Stimulated activated CD4-positive, alpha-beta T cell treated with anti-CD3 and anti-CD28 coated beads, Interleukin-4, amount 100 ng/mL, for 1 hour (primary cell): Measurements from ENCODE around the gene ACTRT3.
A peak's percentile ranks its signal among the peaks of the same experiment; 100 is the strongest.

Experiments
- DNase-seq: peaks from one replicate; pipeline ENCODE4 v3.0.0-alpha.2; 2020

ACTRT3 gene

DNA sequence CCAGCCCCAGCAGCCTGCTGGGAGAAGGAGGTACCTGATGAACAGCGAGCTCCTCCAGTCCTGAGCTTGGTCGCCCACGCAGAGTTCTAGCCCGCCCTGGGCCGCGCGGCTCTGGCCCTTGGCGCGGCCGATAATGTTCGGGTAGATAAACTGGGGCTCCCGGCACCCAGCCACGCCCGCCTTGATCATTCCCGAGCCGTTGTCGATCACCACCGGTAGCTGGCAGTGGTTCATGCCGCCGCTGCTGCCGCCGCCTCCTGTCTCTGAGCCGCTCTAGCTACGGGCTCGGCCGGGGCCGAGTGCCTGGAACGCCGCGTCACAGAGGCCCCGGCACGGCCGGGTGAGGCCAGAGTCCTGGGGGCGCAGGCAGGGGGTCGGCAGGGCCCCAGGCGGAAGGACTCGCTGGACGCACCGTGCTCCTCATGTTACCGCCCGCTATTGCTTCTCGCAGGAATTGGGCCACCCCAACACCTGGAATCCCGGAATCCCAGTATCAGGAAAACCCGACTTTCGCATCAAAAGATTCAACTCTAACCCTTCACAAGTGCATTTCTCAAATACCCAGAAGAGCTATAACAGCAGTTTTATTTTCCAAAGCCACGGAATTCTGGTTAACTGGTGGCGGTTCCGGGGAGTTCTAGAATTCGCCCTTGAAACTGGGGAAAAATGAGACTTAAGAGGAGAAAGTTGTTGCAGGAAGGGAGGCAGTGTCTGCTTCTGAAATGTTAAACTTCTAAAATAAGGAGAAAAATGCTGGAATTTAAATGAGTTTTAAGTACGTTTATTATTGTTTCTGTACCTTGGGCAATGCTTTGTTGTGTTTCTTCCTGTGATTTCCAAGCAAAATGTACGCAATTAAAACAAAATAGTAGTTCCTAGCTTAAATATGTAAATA, at the start of gene ACTRT3:
TSS of gene ACTRT3 (minus strand) at position 275 of the 895 bp plus-strand sequence. CDS start at position 234, 41 bp downstream.
- DNase-seq, result peak; percentile 62

DNA sequence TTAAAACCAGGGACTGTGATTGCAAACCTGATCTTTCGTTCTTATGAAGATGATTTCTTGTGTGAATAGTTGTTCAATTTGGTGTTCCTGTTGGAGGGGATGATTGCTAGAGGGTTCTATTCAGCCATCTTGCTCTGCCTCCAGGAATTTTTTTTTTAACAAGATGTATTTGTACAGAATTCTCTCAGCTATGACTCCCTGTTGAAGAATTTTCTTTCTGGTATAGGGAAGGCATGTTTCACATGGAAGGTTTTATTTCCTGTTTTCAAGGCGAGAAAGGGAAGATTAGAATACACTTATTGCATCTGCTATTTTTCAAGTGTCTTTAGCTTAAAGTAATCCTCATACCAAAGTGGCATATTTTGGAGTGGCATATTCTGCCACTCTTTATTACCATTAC, 49.0 kb upstream of the ACTRT3 start:
- DNase-seq, result no peak

- DNase-seq, result no peak
Observed at GRCh38 chr3:169815590-169816150, 46.3 kb upstream of the ACTRT3 start.

- peak; percentile 70 for DNase-seq
Observed at GRCh38 chr3:169813757-169814517, 44.6 kb upstream of the ACTRT3 start.

- DNase-seq, result no peak
Observed at GRCh38 chr3:169813278-169813677, 43.9 kb upstream of the ACTRT3 start.

DNA sequence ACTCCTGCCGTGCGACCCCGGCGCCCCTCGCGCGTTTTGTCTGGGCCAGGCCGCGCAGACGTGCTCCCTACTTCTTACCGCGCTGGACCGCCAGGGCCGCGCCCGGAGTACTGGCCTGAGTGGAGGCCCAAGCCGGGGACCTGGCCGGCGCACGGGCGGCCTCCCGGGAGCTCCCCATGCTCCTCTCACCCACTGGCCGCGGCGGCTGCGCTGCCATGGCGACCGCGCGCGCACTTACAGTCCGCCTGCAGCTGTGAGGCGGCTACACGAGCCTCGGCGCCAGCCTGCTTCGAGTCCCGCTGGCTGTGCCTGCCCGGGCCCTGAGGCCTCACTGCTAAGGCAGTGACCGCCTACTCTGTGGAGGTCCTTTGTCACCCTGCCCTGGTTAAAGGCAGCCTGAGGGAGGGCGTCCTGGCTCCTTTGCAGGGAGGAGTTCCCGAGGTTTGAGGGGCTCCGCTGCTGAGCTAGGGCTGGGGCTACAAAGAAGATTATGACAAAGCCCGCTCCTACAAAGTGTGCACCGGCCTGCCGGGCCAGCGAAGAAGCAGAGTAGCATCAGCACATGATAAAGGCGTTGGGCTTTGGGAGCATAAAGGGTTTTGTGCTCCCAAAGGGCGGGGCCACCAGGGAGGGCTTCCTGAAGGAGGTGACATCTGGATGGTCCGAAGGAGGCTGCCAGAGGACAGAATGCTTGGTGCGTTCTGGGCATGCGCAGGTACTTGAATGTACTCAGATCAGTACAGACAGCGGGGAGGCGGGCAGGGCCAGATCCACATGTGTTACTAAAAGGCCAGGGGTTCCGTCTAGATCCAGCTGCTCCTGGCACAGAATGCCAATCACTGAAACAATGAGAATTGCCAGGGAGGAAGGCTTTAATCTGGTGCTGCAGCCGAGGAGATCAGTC, 43.2 kb upstream of the ACTRT3 start, which contains the start of the genes LRRC34 and LRRIQ4:
TSS of gene LRRC34 (minus strand) at position 573 of the 904 bp plus-strand sequence. CDS start at position 217, 356 bp downstream.
TSS of gene LRRIQ4 (plus strand) at position 539 of the 904 bp plus-strand sequence. CDS start 9,052 bp downstream, outside the sequence.
- DNase-seq, result peak; percentile 71

GRCh38 chr3:169811631-169812331, 42.4 kb upstream of the ACTRT3 start:
- DNase-seq, result no peak

- no peak for DNase-seq
Observed at GRCh38 chr3:169809230-169809795, 40.0 kb upstream of the ACTRT3 start.

DNA sequence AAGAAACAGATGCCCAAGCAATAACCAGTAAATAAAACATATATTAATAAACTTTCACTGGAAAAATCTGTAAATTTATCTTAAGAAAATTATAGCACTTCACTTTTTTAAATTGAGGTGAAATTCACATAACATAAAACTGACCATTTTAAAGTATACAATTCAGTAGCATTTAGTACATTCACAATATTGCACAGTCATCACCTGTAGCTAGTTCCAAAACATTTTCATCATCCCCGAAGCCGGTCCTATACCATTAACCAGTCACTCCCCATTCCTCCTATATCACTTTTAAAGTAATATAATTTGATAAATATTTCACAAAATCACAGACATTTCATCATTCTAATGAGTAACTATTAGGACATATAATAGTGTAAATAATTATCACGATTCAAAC, 35.3 kb upstream of the ACTRT3 start:
- DNase-seq, result no peak

DNA sequence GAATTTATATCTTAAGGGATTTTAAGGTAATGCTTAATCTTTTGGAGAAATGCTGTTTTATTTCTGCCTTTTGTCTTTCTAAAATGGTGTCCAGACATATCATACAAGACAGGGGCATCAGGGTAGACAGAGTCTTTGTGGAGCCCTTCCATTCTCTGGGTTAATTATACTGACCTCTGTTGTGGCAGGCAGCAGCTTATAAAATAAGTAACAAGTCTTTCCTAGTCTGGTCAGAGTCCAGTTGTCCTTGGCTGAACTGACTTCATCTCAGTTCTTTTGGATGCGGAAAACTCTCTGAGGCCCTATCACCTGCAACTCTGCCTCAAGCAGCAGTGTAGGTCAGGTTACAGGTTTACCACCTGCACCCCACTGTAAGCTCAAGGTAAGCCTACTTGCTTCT, 23.0 kb upstream of the ACTRT3 start:
- DNase-seq, result no peak

GRCh38 chr3:169790687-169791429, 21.5 kb upstream of the ACTRT3 start:
- no peak for DNase-seq

- DNase-seq, result no peak
Observed at GRCh38 chr3:169790219-169790618, 20.9 kb upstream of the ACTRT3 start.

DNA sequence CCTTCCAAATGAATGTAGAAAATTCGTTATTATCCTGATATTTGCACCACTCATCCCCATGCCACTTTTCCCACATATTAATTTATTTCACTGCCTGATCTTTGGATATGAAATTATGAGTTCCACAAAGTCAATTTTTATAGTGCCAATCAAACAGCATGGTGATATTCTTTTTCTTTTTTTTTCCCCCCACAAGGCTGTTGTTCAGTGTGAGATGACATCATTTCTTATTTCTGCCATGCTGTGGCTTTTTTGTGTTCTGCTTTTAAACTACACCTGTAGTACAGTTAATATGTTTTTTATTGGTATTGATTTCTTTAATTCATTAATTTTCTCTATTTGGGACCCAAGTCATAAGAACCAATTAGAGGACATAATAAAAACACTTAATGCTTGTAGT, 18.4 kb upstream of the ACTRT3 start:
- DNase-seq, result no peak

DNA sequence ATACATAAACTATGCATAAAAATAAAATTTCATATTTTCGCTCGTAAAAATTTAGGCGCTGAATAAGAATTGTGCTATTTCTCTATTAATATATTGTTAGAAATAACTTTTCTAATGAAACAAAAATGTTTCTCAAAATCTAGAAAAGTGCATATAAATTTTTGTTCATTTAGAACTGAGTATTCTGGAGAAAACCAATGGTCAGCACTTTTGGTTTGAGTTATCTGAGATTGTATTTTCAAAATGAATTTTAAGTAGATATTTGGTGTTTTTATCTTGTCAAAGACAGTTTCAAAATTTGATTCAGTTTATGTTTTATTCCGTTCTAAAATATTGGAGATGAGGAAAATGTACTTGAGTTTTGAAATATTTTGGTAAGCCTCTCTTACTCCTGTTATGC, 17.8 kb upstream of the ACTRT3 start:
- DNase-seq, result no peak

DNA sequence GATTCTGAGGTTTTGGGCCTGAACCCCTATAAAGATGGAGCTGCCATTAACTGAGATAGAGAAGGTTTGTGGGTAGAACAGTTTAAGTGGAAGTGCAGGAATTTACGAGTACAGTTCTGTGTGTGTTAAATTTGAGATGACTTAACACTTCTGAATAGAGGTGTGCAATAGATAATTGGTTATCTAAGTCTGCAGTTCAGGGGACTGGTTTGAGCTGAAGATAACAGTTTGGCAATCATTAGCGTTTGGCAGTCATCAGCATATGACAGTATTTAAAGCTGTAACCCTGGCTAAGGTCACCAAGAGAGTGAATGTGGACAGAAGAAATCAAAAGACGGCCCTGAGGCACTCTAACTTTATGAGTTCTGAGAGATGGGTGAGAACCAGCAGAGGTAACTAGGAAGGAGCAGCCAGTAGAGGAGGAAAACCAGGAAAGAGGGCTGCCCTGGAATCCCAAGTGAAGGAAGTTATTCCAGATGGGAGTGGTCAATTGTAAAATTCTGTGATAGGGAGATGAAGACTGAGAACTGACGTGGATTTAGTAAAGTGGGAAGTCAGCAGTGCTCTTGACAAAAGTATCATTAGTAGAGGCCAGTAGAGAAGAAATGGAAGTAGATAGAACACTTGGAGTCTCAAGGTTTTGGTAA, 12.0 kb upstream of the ACTRT3 start:
- DNase-seq, result no peak

- no peak for DNase-seq
Observed at GRCh38 chr3:169780742-169781141, 11.4 kb upstream of the ACTRT3 start.

DNA sequence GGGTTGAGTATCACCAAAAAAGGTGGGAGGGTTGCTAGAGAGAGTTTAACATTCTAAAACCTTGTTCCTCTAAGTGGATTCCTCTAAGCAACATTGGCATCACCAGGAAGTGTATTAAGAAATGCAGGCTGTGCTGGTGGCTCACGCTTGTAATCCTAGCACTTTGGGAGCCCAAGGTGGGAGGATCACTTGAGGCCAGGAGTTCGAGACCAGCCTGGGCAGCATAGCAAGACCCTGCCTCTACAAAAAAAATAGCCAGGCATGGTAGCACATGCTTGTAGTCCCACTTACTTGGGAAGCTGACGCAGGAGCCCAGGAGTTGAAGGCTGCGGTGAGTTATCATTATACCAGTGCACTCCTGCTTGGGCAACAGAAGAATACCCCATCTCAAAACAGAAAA, 8.5 kb upstream of the ACTRT3 start:
- no peak for DNase-seq

DNA sequence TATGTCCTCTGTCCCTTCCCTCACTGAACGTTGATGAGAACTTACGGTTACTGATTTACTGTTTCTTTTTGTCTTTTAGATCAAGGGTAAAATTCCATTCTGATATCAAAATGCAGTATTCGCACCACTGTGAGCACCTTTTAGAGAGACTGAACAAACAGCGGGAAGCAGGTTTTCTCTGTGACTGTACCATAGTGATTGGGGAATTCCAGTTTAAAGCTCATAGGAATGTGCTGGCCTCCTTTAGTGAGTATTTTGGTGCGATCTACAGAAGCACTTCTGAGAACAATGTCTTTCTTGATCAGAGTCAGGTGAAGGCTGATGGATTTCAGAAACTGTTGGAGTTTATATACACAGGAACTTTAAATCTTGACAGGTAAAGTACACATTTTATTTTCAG, 4.8 kb upstream of the ACTRT3 start:
- DNase-seq, result no peak

DNA sequence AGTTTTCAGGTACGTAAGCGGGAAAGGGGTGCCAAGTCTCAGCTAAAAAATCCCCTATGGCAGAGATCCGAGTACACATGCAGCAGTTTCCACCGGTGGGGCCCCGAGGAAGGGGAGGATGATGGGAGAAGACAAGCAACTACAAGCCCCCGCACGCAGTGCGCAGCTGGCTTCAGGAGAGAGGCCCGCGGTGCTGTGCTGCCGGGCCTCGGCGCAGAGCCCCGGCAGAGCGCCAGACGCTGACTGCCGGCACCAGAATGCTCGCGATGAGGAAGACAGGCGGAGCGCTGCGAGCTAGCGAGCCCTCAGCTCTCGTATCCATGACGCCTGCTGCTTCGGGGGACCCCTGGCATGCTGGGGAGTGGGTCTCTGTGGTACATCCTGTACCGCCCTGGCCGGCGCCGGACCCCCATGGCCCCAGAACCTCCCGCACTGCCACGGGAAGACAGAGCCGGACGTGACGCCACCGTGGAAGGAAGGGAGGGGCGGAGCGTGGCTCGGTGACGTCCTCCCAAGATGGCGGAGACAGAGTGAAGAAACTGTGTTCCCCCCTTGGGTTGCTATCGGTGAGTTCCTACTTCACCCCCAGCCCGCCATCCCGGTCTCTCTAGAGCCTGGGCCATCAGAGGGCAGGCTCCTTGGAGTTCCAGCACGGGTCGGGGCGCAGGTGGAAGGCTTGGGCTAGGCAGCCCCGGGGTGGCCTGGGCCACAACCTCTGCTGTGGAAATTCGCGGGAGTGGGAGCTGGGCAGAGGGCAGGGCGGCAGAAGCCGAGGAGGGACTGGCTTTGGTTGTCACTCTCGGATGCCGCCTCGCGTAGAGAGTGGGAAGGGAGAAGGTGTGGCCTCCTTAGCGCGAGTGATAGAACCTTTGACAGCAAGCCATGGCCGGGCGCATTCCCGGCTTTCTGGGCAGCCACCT, 3.8 kb upstream of the ACTRT3 start, which contains the start of gene MYNN:
TSS of gene MYNN (plus strand) at position 500 of the 920 bp plus-strand sequence. CDS start 900 bp downstream, outside the sequence.
- peak; percentile 92 for DNase-seq
